HG03521 (cell line): ENCODE measurements around the gene TXLNA.

ENCODE experiments used
- ATAC-seq: cut with Tn5 transposase; IDR thresholded peaks from one replicate; pipeline ENCODE4 v1.9.1; 2021; ENCODE audit warnings: mild to moderate bottlenecking, moderate library complexity; ENCODE audit not compliant: unreplicated experiment

TXLNA gene

GRCh38 chr1:32208469-32208868, 29.0 kb downstream of the TXLNA start:
- ATAC-seq: no peak

- ATAC-seq: no peak
These were observed 29.4 kb downstream of the TXLNA start, which contains the start of gene DCDC2B for GRCh38 chr1:32208891-32209328. Gene DCDC2B, plus strand, starts transcription at chr1:32209089. Its CDS starts 5 bp downstream, at chr1:32209094.

- ATAC-seq: no peak
These were observed 36.4 kb downstream of the TXLNA start for GRCh38 chr1:32215629-32216480.

- no peak for ATAC-seq
These were observed 37.1 kb downstream of the TXLNA start for GRCh38 chr1:32216566-32216965.

- ATAC-seq: no peak
These were observed 39.5 kb downstream of the TXLNA start for GRCh38 chr1:32219022-32219421.

- no peak for ATAC-seq
These were observed 41.5 kb downstream of the TXLNA start for GRCh38 chr1:32220746-32221580.

- ATAC-seq: no peak
These were observed 42.1 kb downstream of the TXLNA start for GRCh38 chr1:32221581-32221979.

- peak; percentile 83 for ATAC-seq
These were observed 42.7 kb downstream of the TXLNA start, which contains the start of the genes EIF3I and TMEM234 for GRCh38 chr1:32221980-32222755. Gene EIF3I, plus strand, starts transcription at chr1:32222407. Its CDS starts 35 bp downstream, at chr1:32222442. Gene TMEM234, minus strand, starts transcription at chr1:32222353. Its CDS starts 31 bp downstream, at chr1:32222322.

- ATAC-seq: no peak
These were observed 44.2 kb downstream of the TXLNA start for GRCh38 chr1:32223683-32224082.

- ATAC-seq: no peak
These were observed 44.8 kb downstream of the TXLNA start for GRCh38 chr1:32224285-32224684.

GRCh38 chr1:32228771-32229170, 49.3 kb downstream of the TXLNA start:
- no peak for ATAC-seq

GRCh38 chr1:32231843-32232432, 52.5 kb downstream of the TXLNA start:
- ATAC-seq: no peak

GRCh38 chr1:32232558-32233304, 53.3 kb downstream of the TXLNA start:
- ATAC-seq: no peak

- ATAC-seq: no peak
These were observed 55.3 kb downstream of the TXLNA start for GRCh38 chr1:32234792-32235191.

GRCh38 chr1:32239337-32239736, 59.9 kb downstream of the TXLNA start:
- no peak for ATAC-seq

GRCh38 chr1:32239790-32240139, 60.3 kb downstream of the TXLNA start:
- ATAC-seq: no peak

GRCh38 chr1:32240140-32240951, 60.9 kb downstream of the TXLNA start:
- no peak for ATAC-seq

- no peak for ATAC-seq
These were observed 61.7 kb downstream of the TXLNA start for GRCh38 chr1:32241001-32241763.
